Transverse colon (tissue), 4 donors: ENCODE measurements around the gene FAM83F. TPM values are rescaled to one million over a fixed set of nuclear protein-coding genes. Genes with fewer than 3 reads are reported as not detected.

Experiments used
- DNase-seq: peaks from one replicate; pipeline ENCODE4 v3.0.0-alpha.2; 2019
- H3K27ac ChIP-seq, 4 donors: fragments of 200-600 bp; sonication (generic); 2 replicates each; pipeline ENCODE4 v1.5.1; 2016 to 2018; ENCODE audit warnings: inconsistent platforms in 4 of 4
- H3K27me3 ChIP-seq: fragments of 200-600 bp; sonication (generic); 2 replicates; pipeline ENCODE4 v1.5.1; 2017; ENCODE audit warnings: inconsistent platforms
- H3K36me3 ChIP-seq, 4 donors: fragments of 200-600 bp; sonication (generic); 2 replicates each; pipeline ENCODE4 v1.5.1; 2017 to 2019; ENCODE audit warnings: inconsistent platforms in 4 of 4
- H3K4me1 ChIP-seq, 4 donors: fragments of 200-600 bp; sonication (generic); 2 replicates each; pipeline ENCODE4 v1.5.1; 2017 to 2020; ENCODE audit warnings: inconsistent platforms in 4 of 4
- H3K4me3 ChIP-seq, 4 donors: fragments of 200-600 bp; sonication (generic); 1 replicate in 1 of 4; 2 replicates in 3 of 4; pipeline versions ENCODE4 v1.5.1 to v1.6.1; 2017 to 2019; ENCODE audit warnings: inconsistent platforms in 4 of 4
- H3K9me3 ChIP-seq, 2 donors: fragments of 200-600 bp; sonication (generic); 2 replicates each; pipeline ENCODE4 v1.5.1; 2017 to 2019; ENCODE audit warnings: inconsistent platforms in 2 of 2
- EP300 ChIP-seq: sonication (generic); formaldehyde crosslinking; IDR thresholded peaks from one replicate; pipeline ENCODE4 v1.6.1; 2017; ENCODE audit warnings: antibody characterized with exemption, low read depth
- POLR2A ChIP-seq: fragments of 450-650 bp; IDR thresholded peaks from one replicate; pipeline ENCODE4 v1.6.1; 2016; ENCODE audit warnings: antibody characterized with exemption, mild to moderate bottlenecking, moderate library complexity
- POLR2AphosphoS5 ChIP-seq, 3 donors: sonication (generic); formaldehyde crosslinking; IDR thresholded peaks; one replicate each; pipeline ENCODE4 v1.6.1; 2016; ENCODE audit warnings: antibody characterized with exemption in 3 of 3
- WGBS, 2 donors: methylation state at CpG; one replicate each; pipeline ENCODE4 v1.1.5; 2018; ENCODE audit warnings: low coverage in 1 of 2; 5-methylcytosine and 5-hydroxymethylcytosine counted together
- in situ Hi-C, 4 donors: fragments of 200-750 bp; cut with MboI; loops; one replicate each; pipeline versions ENCODE4 v1.15.0 to v1.15.1; 2017; ENCODE audit warnings: low sequenced_read_pairs in 3 of 4, low pct_ligation_motif_present in 1 of 4, low pct_unique_long_range_greater_than_20kb in 1 of 4
- intact Hi-C: fragments of 100-400 bp; cut with DNase I; formaldehyde crosslinking; loops from one replicate; pipeline ENCODE4 v1.15.1; 2023; ENCODE audit warnings: low total_unique reads
- total RNA-seq, 4 donors: library from RNA; depleted of rRNA; stranded (reverse); fragments of >200 nt; gene quantifications; one replicate each; pipeline ENCODE4 v1.1.0, GENCODE V29; 2016
- TF ChIP-seq, protein P1 (sequence below), 5 experiments: fragments of 200-600 bp in 3 of 5; fragments of 450-650 bp in 2 of 5; sonication (generic) in 3 of 5; IDR thresholded peaks; 1 replicate in 2 of 5; 2 replicates in 3 of 5; pipeline ENCODE4 v1.5.1; 2016 to 2017; ENCODE audit warnings: antibody characterized with exemption in 5 of 5, inconsistent platforms in 3 of 5, mild to moderate bottlenecking in 2 of 5, moderate library complexity in 1 of 5

Gene FAM83F
- total RNA-seq, 4 donors from 2014 or later = 18.7 to 36.3 (median 25.4) TPM

DNA sequence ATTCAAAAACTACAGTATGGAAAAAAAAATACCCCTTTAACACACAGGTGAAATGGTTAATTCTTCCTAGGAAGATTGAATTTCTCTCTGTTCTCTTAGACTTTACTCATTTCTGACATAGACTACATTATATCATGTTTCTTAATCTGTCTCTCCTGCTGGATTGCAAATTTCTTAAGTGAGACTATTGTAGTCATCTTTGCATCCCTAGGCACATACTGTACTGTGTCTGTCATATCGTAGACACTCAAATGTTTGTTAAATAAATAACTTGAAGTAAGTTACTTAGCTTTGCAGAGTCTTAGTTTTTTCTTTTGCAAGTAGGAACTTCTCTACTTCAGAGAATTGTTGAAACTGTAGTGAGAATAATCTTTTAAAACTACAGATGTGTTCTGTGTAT is 58.7 kb downstream of the FAM83F start:
- TF ChIP-seq EP300 (no peak), POLR2A (no peak), POLR2AphosphoS5 (IDR thresholded peaks at IDR 0.05) (no peak)
- TF ChIP-seq, protein P1, sequence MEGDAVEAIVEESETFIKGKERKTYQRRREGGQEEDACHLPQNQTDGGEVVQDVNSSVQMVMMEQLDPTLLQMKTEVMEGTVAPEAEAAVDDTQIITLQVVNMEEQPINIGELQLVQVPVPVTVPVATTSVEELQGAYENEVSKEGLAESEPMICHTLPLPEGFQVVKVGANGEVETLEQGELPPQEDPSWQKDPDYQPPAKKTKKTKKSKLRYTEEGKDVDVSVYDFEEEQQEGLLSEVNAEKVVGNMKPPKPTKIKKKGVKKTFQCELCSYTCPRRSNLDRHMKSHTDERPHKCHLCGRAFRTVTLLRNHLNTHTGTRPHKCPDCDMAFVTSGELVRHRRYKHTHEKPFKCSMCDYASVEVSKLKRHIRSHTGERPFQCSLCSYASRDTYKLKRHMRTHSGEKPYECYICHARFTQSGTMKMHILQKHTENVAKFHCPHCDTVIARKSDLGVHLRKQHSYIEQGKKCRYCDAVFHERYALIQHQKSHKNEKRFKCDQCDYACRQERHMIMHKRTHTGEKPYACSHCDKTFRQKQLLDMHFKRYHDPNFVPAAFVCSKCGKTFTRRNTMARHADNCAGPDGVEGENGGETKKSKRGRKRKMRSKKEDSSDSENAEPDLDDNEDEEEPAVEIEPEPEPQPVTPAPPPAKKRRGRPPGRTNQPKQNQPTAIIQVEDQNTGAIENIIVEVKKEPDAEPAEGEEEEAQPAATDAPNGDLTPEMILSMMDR (IDR thresholded peaks at IDR 0.05) = no peak
- Histone ChIP-seq H3K27me3 (no peaks in the 10 kb centered on the region), H3K9me3 (no peaks in the 10 kb centered on the region), H3K4me3 (no peak overlapping the region), H3K27ac (no peak overlapping the region), H3K4me1 (peaks cover 6 to 58% (median 14%) of the 10 kb centered on the region in 4 donors), H3K36me3 (no peaks in the 10 kb centered on the region)
- no peak for DNase-seq
- 58 to 79% methylated on average over 1 of the region's 1 CpG for WGBS, 2 donors
- intact Hi-C loops (no loop called here), in situ Hi-C loops (no loop called here)

DNA sequence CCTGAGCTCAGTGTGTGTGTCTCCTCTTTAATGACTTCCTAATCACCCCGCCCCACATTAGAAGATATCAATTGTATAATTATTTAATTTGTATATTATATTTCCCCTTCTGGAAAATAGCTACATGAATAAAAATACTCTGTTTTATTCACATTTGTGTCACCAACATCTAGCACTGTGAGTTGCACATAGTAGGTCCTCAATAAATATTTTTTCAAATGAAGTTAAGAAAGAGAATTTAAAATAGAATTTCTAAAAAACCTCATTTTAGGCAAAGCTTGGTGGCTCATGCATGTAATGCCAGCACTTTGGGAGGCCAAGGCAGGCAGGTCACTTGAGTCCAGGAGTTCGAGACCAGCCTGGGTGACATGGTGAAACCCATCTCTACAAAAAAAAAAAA is 59.7 kb downstream of the FAM83F start:
- H3K4me3 ChIP-seq = no peak overlapping the region
- TF ChIP-seq POLR2A (no peak), EP300 (no peak), POLR2AphosphoS5 (IDR thresholded peaks at IDR 0.05) (no peak)
- TF ChIP-seq, protein P1 (IDR thresholded peaks at IDR 0.05) = no peak
- H3K4me1 ChIP-seq = peaks cover 10 to 67% (median 16%) of the 10 kb centered on the region in 4 donors
- H3K27ac ChIP-seq = no peak overlapping the region
- in situ Hi-C loops = no loop called here
- H3K36me3 ChIP-seq = no peaks in the 10 kb centered on the region
- WGBS, 2 donors = 60 to 100% methylated on average over 1 to 2 of the region's 2 CpGs
- no peak for DNase-seq
- no peaks in the 10 kb centered on the region for H3K27me3 ChIP-seq
- intact Hi-C loops = no loop called here
- H3K9me3 ChIP-seq = no peaks in the 10 kb centered on the region

DNA sequence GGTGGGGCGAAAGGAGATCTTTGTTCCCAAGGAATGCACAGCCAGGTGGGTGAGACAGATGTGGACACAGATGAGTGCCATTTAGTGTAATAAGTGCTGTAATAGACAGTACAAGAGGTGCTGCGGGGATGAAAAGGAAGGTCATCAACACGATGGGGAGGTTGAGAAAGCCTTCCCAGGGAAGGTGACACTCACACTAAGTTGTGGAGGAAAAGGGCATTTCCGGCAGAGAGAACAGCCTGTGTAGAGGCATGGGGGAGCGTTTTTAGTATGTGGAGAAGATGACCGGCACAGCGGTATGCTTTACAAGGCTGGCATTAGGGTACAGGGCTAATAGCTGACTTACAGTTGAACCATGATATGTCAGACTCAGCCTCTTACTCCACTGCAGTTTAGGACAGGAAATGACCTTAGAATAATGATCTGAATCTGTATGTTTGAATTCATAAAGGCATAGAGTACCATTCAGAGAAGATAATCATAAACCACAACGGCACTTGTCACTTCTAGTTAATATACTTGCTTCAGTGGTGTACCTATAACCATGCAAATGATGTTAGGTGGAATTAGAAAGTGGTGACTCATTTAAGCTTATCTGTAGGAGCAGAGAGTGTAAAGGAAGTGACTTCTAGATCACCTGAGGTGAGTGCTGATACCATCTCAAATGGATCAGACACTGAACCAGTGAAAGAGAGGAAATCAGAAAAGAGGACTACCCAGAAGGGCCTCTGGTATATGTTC is 60.6 kb downstream of the FAM83F start:
- in situ Hi-C loops (no loop called here), intact Hi-C loops (no loop called here)
- 65 to 73% methylated on average over 8 of the region's 8 CpGs for WGBS, 2 donors
- no peaks in the 10 kb centered on the region for H3K27me3 ChIP-seq
- TF ChIP-seq POLR2AphosphoS5 (IDR thresholded peaks at IDR 0.05) = no peak
- TF ChIP-seq EP300 = no peak
- no peak for TF ChIP-seq POLR2A
- TF ChIP-seq, protein P1 (IDR thresholded peaks at IDR 0.05) = no peak
- no peak overlapping the region for H3K27ac ChIP-seq
- DNase-seq = no peak
- H3K4me1 ChIP-seq = peaks cover 9 to 60% (median 15%) of the 10 kb centered on the region in 4 donors
- no peak overlapping the region for H3K4me3 ChIP-seq
- H3K9me3 ChIP-seq = no peaks in the 10 kb centered on the region
- no peaks in the 10 kb centered on the region for H3K36me3 ChIP-seq

DNA sequence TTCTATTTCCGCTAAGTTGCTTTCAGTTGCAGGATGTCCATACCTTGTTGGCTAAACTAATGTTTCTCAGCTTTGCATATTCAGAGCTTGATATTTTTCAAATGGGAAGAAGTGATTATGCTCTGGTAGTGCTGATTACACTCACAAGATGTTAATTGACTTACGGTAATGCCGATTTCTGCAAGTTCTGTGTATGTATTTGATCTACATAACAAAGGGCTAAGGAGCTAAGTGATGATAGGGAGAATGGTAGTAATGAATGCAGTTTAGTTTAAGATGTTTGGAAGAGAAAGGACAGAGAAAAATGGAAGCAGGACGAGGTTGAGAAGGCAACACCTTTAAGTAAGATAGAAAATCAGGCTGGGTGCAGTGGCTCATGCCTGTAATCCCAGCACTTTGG is 61.4 kb downstream of the FAM83F start:
- H3K4me1 ChIP-seq = peaks cover 9 to 52% (median 15%) of the 10 kb centered on the region in 4 donors
- 91 to 100% methylated on average over 1 to 4 of the region's 4 CpGs for WGBS, 2 donors

More for the DNA sequence above, 61.4 kb downstream of the FAM83F start:
- Histone ChIP-seq H3K4me3 (no peak overlapping the region), H3K36me3 (no peaks in the 10 kb centered on the region), H3K27me3 (no peaks in the 10 kb centered on the region), H3K27ac (no peak overlapping the region), H3K9me3 (no peaks in the 10 kb centered on the region)
- intact Hi-C loops (no loop called here), in situ Hi-C loops (no loop called here)
- DNase-seq = no peak
- TF ChIP-seq POLR2A = no peak
- no peak for TF ChIP-seq EP300
- no peak for TF ChIP-seq POLR2AphosphoS5 (IDR thresholded peaks at IDR 0.05)
- TF ChIP-seq, protein P1 (IDR thresholded peaks at IDR 0.05) = no peak
